Left lung (tissue), 14 donors: ENCODE results near the gene SPTA1. TPM values are rescaled to one million over a fixed set of nuclear protein-coding genes. Genes with fewer than 3 reads are reported as not detected.

Source experiments
- ATAC-seq: fragments of 200-7000 bp; cut with Tn5 transposase; one replicate; pipeline ENCODE4 v1.9.1; 2020; ENCODE audit warnings: moderate library complexity
- DNase-seq, 4 donors: peaks; one replicate each; pipeline ENCODE4 v3.0.0-alpha.2; 2013 to 2020
- H3K27ac ChIP-seq, 2 donors: fragments of 200-600 bp; sonication (generic) in 1 of 2; one replicate each; pipeline versions ENCODE4 v1.5.0 to v1.8.0; 2020 to 2021
- H3K27me3 ChIP-seq, 2 donors: fragments of 200-600 bp; sonication (generic) in 1 of 2; one replicate each; pipeline versions ENCODE4 v1.5.0 to v1.8.0; 2020 to 2021
- H3K36me3 ChIP-seq, 2 donors: fragments of 200-600 bp; sonication (generic) in 1 of 2; one replicate each; pipeline versions ENCODE4 v1.5.0 to v1.8.0; 2020 to 2021
- H3K4me1 ChIP-seq, 2 donors: fragments of 200-600 bp; one replicate each; pipeline ENCODE4 v1.8.0; 2021
- H3K4me3 ChIP-seq, 2 donors: fragments of 200-600 bp; sonication (generic) in 1 of 2; one replicate each; pipeline versions ENCODE4 v1.5.0 to v1.8.0; 2020 to 2021; ENCODE audit warnings: mild to moderate bottlenecking in 1 of 2
- H3K9me3 ChIP-seq, 2 donors: fragments of 200-600 bp; sonication (generic) in 1 of 2; one replicate each; pipeline versions ENCODE4 v1.5.0 to v1.8.0; 2020 to 2021
- CTCF ChIP-seq, 2 donors: fragments of 200-600 bp; sonication (generic) in 1 of 2; IDR thresholded peaks; one replicate each; pipeline versions ENCODE4 v1.5.0 to v1.8.0; 2021; ENCODE audit warnings: antibody characterized with exemption in 2 of 2
- intact Hi-C, 2 donors: fragments of 100-400 bp; cut with DNase I; formaldehyde crosslinking; loops; one replicate each; pipeline versions ENCODE4 v1.11.2 to v1.14.2; 2022
- long read RNA-seq, 12 donors: library from polyadenylated mRNA in 2 of 12; unstranded in 2 of 12; transcript quantifications; one replicate each; pipeline ENCODE4 v2.0.0 and lab custom pipeline, GENCODE V29; 2019 to 2026
- polyA plus RNA-seq, 6 donors: library from polyadenylated mRNA; unstranded; fragments of 120-200 nt; gene quantifications; one replicate each; pipeline ENCODE4 v1.2.1, GENCODE V29; 2013; ENCODE audit not compliant: insufficient read length in 6 of 6
- total RNA-seq, 2 donors: library from RNA; stranded (reverse); fragmentation: NEBNext Ultra II Directional; extraction: Animal tissue kit (Norgen Biotek cat#: 25700); gene quantifications; one replicate each; pipeline ENCODE4 v1.2.1, GENCODE V29; 2021
- donor health status: DM: no; HTN: yes; CAD: no.
- donor health status: DM: no; HTN: no; CAD: no.

SPTA1 gene
- total RNA-seq, result under 1 TPM; 0.06 to 0.45 TPM
- polyA plus RNA-seq, result 10 to 100 TPM in 2 of 6 donors, 1 to 10 TPM in 4; 8.3 to 13.3 (median 9.8) TPM
- long read RNA-seq, donor 1, partial matches to known transcripts, result 0 of 1 reads
- long read RNA-seq, donor 1, other reads (novel, unspliced or antisense), result 0 of 1 reads
- long read RNA-seq, donor 2, result 0 reads
- long read RNA-seq, donor 3, result 0 reads
- long read RNA-seq, donor 4, result 0 reads
- long read RNA-seq, donor 5, result 0 reads
- long read RNA-seq, donor 6, partial matches to known transcripts, result 0 of 1 reads
- long read RNA-seq, donor 6, other reads (novel, unspliced or antisense), result 0 of 1 reads
- long read RNA-seq, donor 7, result 0 reads
- long read RNA-seq, donor 8, result 0 reads
- long read RNA-seq, donor 9, result 0 reads
- long read RNA-seq, donor 10, result 0 reads
- long read RNA-seq, donor 11, result 0 reads
- long read RNA-seq, donor 12, result 0 reads

- intact Hi-C loops, result no loop called here
- DNase-seq (no peak), ATAC-seq (no peak)
- Histone ChIP-seq H3K4me1 (no peaks in the 10 kb centered on the region), H3K27me3 (no peaks in the 10 kb centered on the region), H3K27ac (no peak within 1 kb of the TSS), H3K9me3 (no peaks in the 10 kb centered on the region), H3K4me3 (no peak within 1 kb of the TSS), H3K36me3 (no peaks in the 10 kb centered on the region)
- TF ChIP-seq CTCF (IDR thresholded peaks at IDR 0.05), result no peak
These were observed at the start of gene SPTA1 for GRCh38 chr1:158686111-158687009. SPTA1 (minus strand) TSS chr1:158686715; CDS start chr1:158686517, 198 bp downstream.

GRCh38 chr1:158735848-158736247 is 49.3 kb upstream of the SPTA1 start:
- no peak overlapping the region for H3K27ac ChIP-seq
- H3K27me3 ChIP-seq, result no peaks in the 10 kb centered on the region
- ATAC-seq, result peak; percentile 65
- no peak for TF ChIP-seq CTCF (IDR thresholded peaks at IDR 0.05)
- no peaks in the 10 kb centered on the region for H3K36me3 ChIP-seq
- H3K4me3 ChIP-seq, result no peak overlapping the region
- intact Hi-C loops, result no loop called here
- H3K9me3 ChIP-seq, result no peaks in the 10 kb centered on the region
- no peak for DNase-seq
- no peaks in the 10 kb centered on the region for H3K4me1 ChIP-seq

GRCh38 chr1:158732524-158732923 is 46.0 kb upstream of the SPTA1 start:
- H3K27me3 ChIP-seq, result no peaks in the 10 kb centered on the region
- TF ChIP-seq CTCF (IDR thresholded peaks at IDR 0.05), result no peak
- ATAC-seq, result no peak

GRCh38 chr1:158731707-158732106 is 45.2 kb upstream of the SPTA1 start:
- DNase-seq (no peak), ATAC-seq (no peak)
- Histone ChIP-seq H3K9me3 (no peaks in the 10 kb centered on the region), H3K4me1 (no peaks in the 10 kb centered on the region), H3K27me3 (no peaks in the 10 kb centered on the region), H3K36me3 (no peaks in the 10 kb centered on the region), H3K4me3 (no peak overlapping the region), H3K27ac (no peak overlapping the region)
- intact Hi-C loops, result no loop called here
- TF ChIP-seq CTCF (IDR thresholded peaks at IDR 0.05), result no peak

More at GRCh38 chr1:158732524-158732923, 46.0 kb upstream of the SPTA1 start:
- no peak overlapping the region for H3K27ac ChIP-seq
- no peaks in the 10 kb centered on the region for H3K36me3 ChIP-seq
- no peaks in the 10 kb centered on the region for H3K9me3 ChIP-seq
- DNase-seq, result no peak
- intact Hi-C loops, result no loop called here
- H3K4me1 ChIP-seq, result no peaks in the 10 kb centered on the region
- H3K4me3 ChIP-seq, result no peak overlapping the region

GRCh38 chr1:158730453-158730852 is 43.9 kb upstream of the SPTA1 start:
- Histone ChIP-seq H3K9me3 (no peaks in the 10 kb centered on the region), H3K4me3 (no peak overlapping the region), H3K4me1 (no peaks in the 10 kb centered on the region), H3K27ac (no peak overlapping the region), H3K27me3 (no peaks in the 10 kb centered on the region), H3K36me3 (no peaks in the 10 kb centered on the region)
- ATAC-seq (no peak), DNase-seq (no peak)
- TF ChIP-seq CTCF (IDR thresholded peaks at IDR 0.05), result no peak
- intact Hi-C loops, result no loop called here
